Measurements from ENCODE around the gene RAD17.
"Not testable (repeated sequence)": the region's sequence is repeated elsewhere in the genome, so short reads cannot be mapped to it uniquely, and the experiment has no call there.

Gene RAD17

GRCh38 chr5:69374911-69375446 lies 5.4 kb downstream of the RAD17 start:
- DNase-seq (ENCODE audit: extremely low read depth in 1 of 2, low read depth in 1 of 2) = no peak

GRCh38 chr5:69378376-69378775 lies 8.8 kb downstream of the RAD17 start:
- no peak for DNase-seq (ENCODE audit: extremely low read depth in 1 of 2, low read depth in 1 of 2)

GRCh38 chr5:69404659-69405330 lies 35.2 kb downstream of the RAD17 start:
- no peak for DNase-seq (ENCODE audit: extremely low read depth in 1 of 2, low read depth in 1 of 2)

GRCh38 chr5:69414885-69415583 lies 45.4 kb downstream of the RAD17 start, which contains the start of gene MARVELD2:
MARVELD2 (plus strand) TSS chr5:69415116; CDS start chr5:69419386, 4,270 bp downstream.
- DNase-seq (ENCODE audit: extremely low read depth in 1 of 2, low read depth in 1 of 2) = peak; percentile 3 to 16

GRCh38 chr5:69415584-69415958 lies 46.0 kb downstream of the RAD17 start:
- DNase-seq (ENCODE audit: extremely low read depth in 1 of 2, low read depth in 1 of 2) = no peak

- DNase-seq (ENCODE audit: extremely low read depth in 1 of 2, low read depth in 1 of 2) = no peak
Measured at GRCh38 chr5:69416180-69416579, 46.6 kb downstream of the RAD17 start.

- no peak for DNase-seq (ENCODE audit: extremely low read depth in 1 of 2, low read depth in 1 of 2)
Measured at GRCh38 chr5:69416699-69417098, 47.1 kb downstream of the RAD17 start.

- no peak for DNase-seq (ENCODE audit: extremely low read depth in 1 of 2, low read depth in 1 of 2)
Measured at GRCh38 chr5:69418554-69418953, 48.9 kb downstream of the RAD17 start.

GRCh38 chr5:69431424-69432303 lies 62.0 kb downstream of the RAD17 start:
- DNase-seq (ENCODE audit: extremely low read depth in 1 of 2, low read depth in 1 of 2) = no peak

- DNase-seq (ENCODE audit: extremely low read depth in 1 of 2, low read depth in 1 of 2) = no peak
Measured at GRCh38 chr5:69432412-69433206, 63.0 kb downstream of the RAD17 start.

GRCh38 chr5:69435276-69435884 lies 65.8 kb downstream of the RAD17 start:
- not testable (repeated sequence) for DNase-seq (ENCODE audit: extremely low read depth in 1 of 2, low read depth in 1 of 2)

GRCh38 chr5:69444127-69444754 lies 74.6 kb downstream of the RAD17 start:
- DNase-seq (ENCODE audit: extremely low read depth in 1 of 2, low read depth in 1 of 2) = no peak

- DNase-seq (ENCODE audit: extremely low read depth in 1 of 2, low read depth in 1 of 2) = no peak
Measured at GRCh38 chr5:69449511-69449910, 79.9 kb downstream of the RAD17 start.

- no peak for DNase-seq (ENCODE audit: extremely low read depth in 1 of 2, low read depth in 1 of 2)
Measured at GRCh38 chr5:69450116-69450515, 80.5 kb downstream of the RAD17 start.

GRCh38 chr5:69450527-69450926 lies 80.9 kb downstream of the RAD17 start:
- not testable (repeated sequence) for DNase-seq (ENCODE audit: extremely low read depth in 1 of 2, low read depth in 1 of 2)

GRCh38 chr5:69451941-69452647 lies 82.5 kb downstream of the RAD17 start:
- DNase-seq (ENCODE audit: extremely low read depth in 1 of 2, low read depth in 1 of 2) = no peak

- DNase-seq (ENCODE audit: extremely low read depth in 1 of 2, low read depth in 1 of 2) = not testable (repeated sequence)
Measured at GRCh38 chr5:69453487-69453886, 83.9 kb downstream of the RAD17 start.

GRCh38 chr5:69454460-69455249 lies 85.0 kb downstream of the RAD17 start:
- no peak for DNase-seq (ENCODE audit: extremely low read depth in 1 of 2, low read depth in 1 of 2)
